Panc1 (cell line): Measurements from ENCODE around the gene KIF12. TPM values are rescaled to one million over a fixed set of nuclear protein-coding genes. Genes with fewer than 3 reads are reported as not detected.

Experiments used
- ATAC-seq: fragments of 200-7000 bp; cut with Tn5 transposase; 2 replicates; pipeline ENCODE4 v1.9.1; 2020; ENCODE audit warnings: mild to moderate bottlenecking, moderate library complexity
- BruUV-seq: library from RNA; stranded (reverse); fragments of 400-500 nt; replicated peaks from 2 replicates; lab custom pipeline; 2021; lab: Mats Ljungman, UMichigan
- CTCF ChIA-PET: fragments of 300-600 bp; sonication (Branson Sonifier 250); formaldehyde crosslinking; loops from one replicate; lab custom pipeline; 2022; ENCODE audit warnings: antibody characterized with exemption; lab: Charles Lee
- POLR2A ChIA-PET: fragments of 300-600 bp; sonication (Branson Sonifier 250); formaldehyde crosslinking; loops from one replicate; lab custom pipeline; 2022; ENCODE audit warnings: antibody characterized with exemption; lab: Charles Lee
- DNase-seq: peaks from one replicate; pipeline ENCODE4 v3.0.0-alpha.2; 2010; ENCODE audit warnings: low read depth, low spot score
- H3K27ac ChIP-seq: 2 replicates; pipeline ENCODE4 v1.5.1; 2011; ENCODE audit warnings: mild to moderate bottlenecking, low read length, inconsistent platforms
- H3K27me3 ChIP-seq: fragments of 200-500 bp; sonication (Bioruptor generic); 2 replicates; pipeline ENCODE4 v1.6.0; 2014; ENCODE audit warnings: low read length, inconsistent platforms; ENCODE audit not compliant: control insufficient read depth, insufficient read depth
- H3K36me3 ChIP-seq: fragments of 200-500 bp; sonication (Bioruptor generic); 2 replicates; pipeline ENCODE4 v1.5.1; 2014; ENCODE audit warnings: inconsistent platforms, mild to moderate bottlenecking, low read length, moderate library complexity; ENCODE audit not compliant: control insufficient read depth, insufficient read depth
- H3K4me1 ChIP-seq: 2 replicates; pipeline ENCODE4 v1.5.1; 2011; ENCODE audit warnings: inconsistent platforms, mild to moderate bottlenecking, low read length, moderate library complexity; ENCODE audit not compliant: control insufficient read depth, insufficient read depth
- H3K4me3 ChIP-seq, 2 experiments: 2 replicates each; pipeline ENCODE4 v1.5.1; 2011 to 2012; ENCODE audit warnings: low read depth in 2 of 2, low read length in 2 of 2, mild to moderate bottlenecking in 2 of 2, inconsistent platforms in 1 of 2, moderate library complexity in 1 of 2
- H3K9me3 ChIP-seq: fragments of 200-500 bp; sonication (Bioruptor generic); 2 replicates; pipeline ENCODE4 v1.5.1; 2014; ENCODE audit warnings: low read depth, mild to moderate bottlenecking, inconsistent platforms, low read length, moderate library complexity; ENCODE audit not compliant: control insufficient read depth, insufficient read depth
- POLR2AphosphoS5 ChIP-seq: IDR thresholded peaks from 2 replicates; pipeline ENCODE4 v1.6.1; 2012; ENCODE audit warnings: mild to moderate bottlenecking, low read depth, low read length, moderate library complexity
- SIN3A ChIP-seq: IDR thresholded peaks from 2 replicates; pipeline ENCODE4 v1.6.1; 2012; ENCODE audit warnings: low read depth, mild to moderate bottlenecking, low read length, moderate library complexity, borderline replicate concordance; ENCODE audit not compliant: insufficient read depth
- TCF7L2 ChIP-seq: IDR thresholded peaks from 2 replicates; pipeline ENCODE4 v1.6.1; 2011; ENCODE audit warnings: mild to moderate bottlenecking, low read depth, low read length, inconsistent platforms
- in situ Hi-C: cut with HindIII; loops from 2 replicates; pipeline ENCODE4 v1.10.0; 2016; ENCODE audit warnings: low sequenced_read_pairs, low pct_unique_long_range_greater_than_20kb
- intact Hi-C: fragments of 100-400 bp; cut with micrococcal nuclease; formaldehyde crosslinking; loops from one replicate; pipeline ENCODE4 v1.10.0; 2022; ENCODE audit not compliant: unreplicated experiment
- total RNA-seq: library from RNA; stranded (reverse); gene quantifications from one replicate; pipeline ENCODE4 v1.2.1, GENCODE V29; 2021; ENCODE audit not compliant: unreplicated experiment
- TF ChIP-seq, protein P1 (sequence below), 2 experiments: IDR thresholded peaks; 2 replicates each; pipeline ENCODE4 v1.6.1; 2011 to 2012; ENCODE audit warnings: low read depth in 2 of 2, control low read depth in 1 of 2, low read length in 1 of 2, mild to moderate bottlenecking in 1 of 2, moderate library complexity in 1 of 2; ENCODE audit not compliant: insufficient read depth in 1 of 2
- TF ChIP-seq, protein P2 (sequence below): fragments of 450-650 bp; IDR thresholded peaks from 2 replicates; pipeline ENCODE4 v1.5.1; 2017; ENCODE audit warnings: mild to moderate bottlenecking

KIF12 gene
- total RNA-seq, 1 experiment from 2014 or later = 0.87 TPM

DNA sequence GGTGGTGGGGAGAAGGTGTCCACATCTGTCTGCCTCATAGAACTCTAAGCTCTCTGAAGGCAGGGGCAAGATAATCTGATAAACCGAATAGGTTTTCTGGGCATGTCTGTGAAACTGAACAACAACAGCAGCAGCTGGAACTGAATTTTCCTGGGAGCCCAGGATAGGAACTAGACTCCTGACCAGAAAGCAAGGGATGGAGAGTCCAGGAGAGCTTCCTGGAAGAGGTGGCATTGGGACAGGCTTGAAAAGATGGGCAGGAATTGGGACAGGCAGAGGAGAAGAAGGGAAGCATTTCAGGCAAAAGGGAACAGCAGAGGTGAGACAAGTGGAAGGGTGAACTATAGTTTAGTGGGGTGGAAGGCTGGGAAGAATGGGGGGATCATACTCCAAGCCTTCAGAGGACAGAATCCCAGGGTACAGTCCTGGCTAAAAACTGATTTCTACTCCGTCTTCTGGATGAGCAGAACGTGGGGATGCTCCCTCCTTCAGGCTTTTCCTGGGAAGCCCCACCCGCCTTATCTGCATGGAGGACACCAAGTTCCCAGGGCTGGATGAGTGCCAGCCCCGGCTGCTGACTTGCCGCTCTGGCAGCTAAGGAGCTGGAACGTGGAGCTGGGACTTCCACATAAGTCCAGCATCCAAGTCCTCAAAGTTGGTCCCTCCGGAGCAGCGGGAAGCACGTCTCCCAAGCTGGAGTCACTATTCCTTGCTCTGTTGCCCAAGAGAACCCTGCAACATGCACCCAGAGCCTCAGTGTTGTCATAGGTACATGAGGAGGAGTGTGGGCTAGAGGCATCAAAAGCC lies 13.9 kb upstream of the KIF12 start:
- in situ Hi-C loops (no loop called here), intact Hi-C loops (no loop called here)
- CTCF ChIA-PET = interaction anchor here (0.7 kb wide), 1 partner anchor 29 kb away, joined by 3 read pairs; no protein-coding TSS in a partner anchor
- H3K9me3 ChIP-seq = no peaks in the 10 kb centered on the region
- no peaks in the 10 kb centered on the region for H3K4me1 ChIP-seq
- ATAC-seq (no peak), DNase-seq (no peak)
- TF ChIP-seq SIN3A (no peak), TCF7L2 (no peak), POLR2AphosphoS5 (no peak)
- TF ChIP-seq, protein P1, sequence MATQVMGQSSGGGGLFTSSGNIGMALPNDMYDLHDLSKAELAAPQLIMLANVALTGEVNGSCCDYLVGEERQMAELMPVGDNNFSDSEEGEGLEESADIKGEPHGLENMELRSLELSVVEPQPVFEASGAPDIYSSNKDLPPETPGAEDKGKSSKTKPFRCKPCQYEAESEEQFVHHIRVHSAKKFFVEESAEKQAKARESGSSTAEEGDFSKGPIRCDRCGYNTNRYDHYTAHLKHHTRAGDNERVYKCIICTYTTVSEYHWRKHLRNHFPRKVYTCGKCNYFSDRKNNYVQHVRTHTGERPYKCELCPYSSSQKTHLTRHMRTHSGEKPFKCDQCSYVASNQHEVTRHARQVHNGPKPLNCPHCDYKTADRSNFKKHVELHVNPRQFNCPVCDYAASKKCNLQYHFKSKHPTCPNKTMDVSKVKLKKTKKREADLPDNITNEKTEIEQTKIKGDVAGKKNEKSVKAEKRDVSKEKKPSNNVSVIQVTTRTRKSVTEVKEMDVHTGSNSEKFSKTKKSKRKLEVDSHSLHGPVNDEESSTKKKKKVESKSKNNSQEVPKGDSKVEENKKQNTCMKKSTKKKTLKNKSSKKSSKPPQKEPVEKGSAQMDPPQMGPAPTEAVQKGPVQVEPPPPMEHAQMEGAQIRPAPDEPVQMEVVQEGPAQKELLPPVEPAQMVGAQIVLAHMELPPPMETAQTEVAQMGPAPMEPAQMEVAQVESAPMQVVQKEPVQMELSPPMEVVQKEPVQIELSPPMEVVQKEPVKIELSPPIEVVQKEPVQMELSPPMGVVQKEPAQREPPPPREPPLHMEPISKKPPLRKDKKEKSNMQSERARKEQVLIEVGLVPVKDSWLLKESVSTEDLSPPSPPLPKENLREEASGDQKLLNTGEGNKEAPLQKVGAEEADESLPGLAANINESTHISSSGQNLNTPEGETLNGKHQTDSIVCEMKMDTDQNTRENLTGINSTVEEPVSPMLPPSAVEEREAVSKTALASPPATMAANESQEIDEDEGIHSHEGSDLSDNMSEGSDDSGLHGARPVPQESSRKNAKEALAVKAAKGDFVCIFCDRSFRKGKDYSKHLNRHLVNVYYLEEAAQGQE (IDR thresholded peaks at IDR 0.05; ENCODE audit: insufficient read depth in 1 of 2, low read depth in 2 of 2, low read length in 1 of 2) = no peak
- TF ChIP-seq, protein P2, sequence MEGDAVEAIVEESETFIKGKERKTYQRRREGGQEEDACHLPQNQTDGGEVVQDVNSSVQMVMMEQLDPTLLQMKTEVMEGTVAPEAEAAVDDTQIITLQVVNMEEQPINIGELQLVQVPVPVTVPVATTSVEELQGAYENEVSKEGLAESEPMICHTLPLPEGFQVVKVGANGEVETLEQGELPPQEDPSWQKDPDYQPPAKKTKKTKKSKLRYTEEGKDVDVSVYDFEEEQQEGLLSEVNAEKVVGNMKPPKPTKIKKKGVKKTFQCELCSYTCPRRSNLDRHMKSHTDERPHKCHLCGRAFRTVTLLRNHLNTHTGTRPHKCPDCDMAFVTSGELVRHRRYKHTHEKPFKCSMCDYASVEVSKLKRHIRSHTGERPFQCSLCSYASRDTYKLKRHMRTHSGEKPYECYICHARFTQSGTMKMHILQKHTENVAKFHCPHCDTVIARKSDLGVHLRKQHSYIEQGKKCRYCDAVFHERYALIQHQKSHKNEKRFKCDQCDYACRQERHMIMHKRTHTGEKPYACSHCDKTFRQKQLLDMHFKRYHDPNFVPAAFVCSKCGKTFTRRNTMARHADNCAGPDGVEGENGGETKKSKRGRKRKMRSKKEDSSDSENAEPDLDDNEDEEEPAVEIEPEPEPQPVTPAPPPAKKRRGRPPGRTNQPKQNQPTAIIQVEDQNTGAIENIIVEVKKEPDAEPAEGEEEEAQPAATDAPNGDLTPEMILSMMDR = no peak
- no peak overlapping the region for H3K27ac ChIP-seq
- H3K4me3 ChIP-seq = no peak overlapping the region
- H3K36me3 ChIP-seq = no peaks in the 10 kb centered on the region
- POLR2A ChIA-PET = no interaction called here
- H3K27me3 ChIP-seq = no peaks in the 10 kb centered on the region; the same call in 1 of the 2 replicates
- no TSS peak for BruUV-seq

DNA sequence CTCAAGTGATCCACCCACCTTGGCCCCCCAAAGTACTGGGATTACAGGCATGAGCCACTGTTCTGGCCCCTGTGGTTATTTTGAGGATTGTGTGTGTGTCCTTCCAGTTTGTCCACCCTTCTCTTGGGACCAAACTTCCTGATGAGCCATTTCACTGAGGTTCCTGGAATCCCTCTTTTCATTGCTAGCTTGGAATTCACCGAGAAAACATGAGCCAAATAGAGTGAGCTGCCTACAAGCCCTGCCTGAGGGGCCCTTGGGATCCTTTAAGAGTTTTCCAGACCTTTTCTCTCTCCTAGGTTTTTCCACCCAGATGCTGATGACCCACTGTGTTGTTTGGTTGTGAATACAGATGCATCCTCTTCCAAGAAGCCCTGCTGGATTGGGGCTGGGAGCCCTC lies 13.2 kb upstream of the KIF12 start:
- Histone ChIP-seq H3K4me3 (no peak overlapping the region), H3K9me3 (no peaks in the 10 kb centered on the region), H3K27me3 (no peaks in the 10 kb centered on the region; the same call in 1 of the 2 replicates), H3K27ac (no peak overlapping the region), H3K4me1 (no peaks in the 10 kb centered on the region), H3K36me3 (no peaks in the 10 kb centered on the region)
- TF ChIP-seq TCF7L2 (no peak), POLR2AphosphoS5 (no peak), SIN3A (no peak)
- TF ChIP-seq, protein P1 (IDR thresholded peaks at IDR 0.05; ENCODE audit: insufficient read depth in 1 of 2, low read depth in 2 of 2, low read length in 1 of 2) = no peak
- TF ChIP-seq, protein P2 = no peak
- DNase-seq = no peak
- no TSS peak for BruUV-seq
- intact Hi-C loops = no loop called here
- CTCF ChIA-PET = no interaction called here
- POLR2A ChIA-PET = no interaction called here
- ATAC-seq = no peak
- in situ Hi-C loops = no loop called here
